Large intestine (tissue), 3 donors: Measurements from ENCODE around the gene CLEC11A. TPM values are rescaled to one million over a fixed set of nuclear protein-coding genes. Genes with fewer than 3 reads are reported as not detected.

Experiments
- DNase-seq, 2 donors: peaks; one replicate each; pipeline versions ENCODE4 v3.0.0 to v3.0.0-alpha.2; 2013
- H3K27ac ChIP-seq: one replicate; pipeline ENCODE4 v1.5.1; 2013; ENCODE audit warnings: low read length
- H3K27me3 ChIP-seq: 2 replicates; pipeline ENCODE4 v1.6.1; 2013; ENCODE audit warnings: low read length; ENCODE audit not compliant: control insufficient read depth, insufficient read depth
- H3K36me3 ChIP-seq: 2 replicates; pipeline ENCODE4 v1.6.1; 2013; ENCODE audit warnings: low read length; ENCODE audit not compliant: control insufficient read depth, insufficient read depth
- H3K4me1 ChIP-seq: one replicate; pipeline ENCODE4 v1.6.1; 2013; ENCODE audit warnings: low read length; ENCODE audit not compliant: control insufficient read depth, insufficient read depth
- H3K4me3 ChIP-seq: one replicate; pipeline ENCODE4 v1.5.1; 2013; ENCODE audit warnings: low read length
- H3K9me3 ChIP-seq: one replicate; pipeline ENCODE4 v1.6.1; 2013; ENCODE audit warnings: mild to moderate bottlenecking, low read depth, low read length, moderate library complexity; ENCODE audit not compliant: control insufficient read depth
- WGBS: methylation state at CpG from one replicate; pipeline ENCODE4 v1.1.5; 2013; ENCODE audit warnings: low lambda C conversion rate; ENCODE audit not compliant: insufficient coverage; 5-methylcytosine and 5-hydroxymethylcytosine counted together
- polyA plus RNA-seq: library from polyadenylated mRNA; unstranded; fragments of 120-200 nt; gene quantifications from one replicate; pipeline ENCODE4 v1.2.1, GENCODE V29; 2013

The CLEC11A gene
- polyA plus RNA-seq, 1 donor = 14.6 TPM

GRCh38 chr19:50716178-50717025, 6.8 kb upstream of the CLEC11A start:
- H3K36me3 ChIP-seq = no peaks in the 10 kb centered on the region
- H3K4me3 ChIP-seq = no peak overlapping the region
- no peaks in the 10 kb centered on the region for H3K9me3 ChIP-seq
- DNase-seq = no peak
- H3K27me3 ChIP-seq = peaks cover 34% of the 10 kb centered on the region
- no peaks in the 10 kb centered on the region for H3K4me1 ChIP-seq
- 80% methylated on average over 1 of the region's 39 CpGs for WGBS
- H3K27ac ChIP-seq = no peak overlapping the region

DNA sequence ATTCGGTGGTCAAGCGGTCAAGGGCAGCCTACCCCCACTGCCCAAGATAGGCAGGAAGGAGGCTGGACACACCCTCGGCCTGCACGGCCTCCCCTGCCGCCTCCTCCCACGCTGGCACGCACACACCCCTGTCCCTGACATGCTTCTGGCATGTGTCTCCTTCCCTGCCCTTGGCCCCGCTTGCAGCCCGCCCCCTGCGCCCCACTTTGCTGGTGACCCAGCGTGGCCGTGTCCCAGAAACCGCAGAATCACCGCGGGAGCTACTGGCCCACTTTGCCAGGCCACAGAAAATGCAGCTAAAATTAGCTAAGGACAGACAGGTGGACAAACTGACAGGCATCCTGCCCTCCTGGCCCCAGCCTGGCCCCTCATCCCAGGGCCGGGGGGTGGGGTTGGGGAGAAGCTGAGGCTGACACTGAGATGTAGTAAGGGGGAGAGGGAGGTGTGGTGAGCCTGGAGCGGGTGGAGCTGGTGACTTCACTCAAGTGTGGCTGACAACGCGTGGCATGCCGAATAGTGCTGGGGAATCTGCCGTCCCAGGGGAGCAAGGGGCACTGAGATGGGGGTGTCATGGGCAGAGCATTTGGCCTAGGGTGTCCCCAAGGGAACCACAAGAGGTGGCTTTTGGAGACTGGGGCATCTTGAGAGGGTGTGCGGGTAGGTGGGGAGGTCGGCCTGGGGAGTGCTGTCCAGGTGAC, 6.0 kb upstream of the CLEC11A start:
- Histone ChIP-seq H3K27me3 (peaks cover 41% of the 10 kb centered on the region), H3K27ac (no peak overlapping the region), H3K4me1 (no peaks in the 10 kb centered on the region), H3K9me3 (no peaks in the 10 kb centered on the region), H3K36me3 (no peaks in the 10 kb centered on the region), H3K4me3 (no peak overlapping the region)
- no peak for DNase-seq
- WGBS = no CpG with 5 or more reads among the region's 23 CpGs

DNA sequence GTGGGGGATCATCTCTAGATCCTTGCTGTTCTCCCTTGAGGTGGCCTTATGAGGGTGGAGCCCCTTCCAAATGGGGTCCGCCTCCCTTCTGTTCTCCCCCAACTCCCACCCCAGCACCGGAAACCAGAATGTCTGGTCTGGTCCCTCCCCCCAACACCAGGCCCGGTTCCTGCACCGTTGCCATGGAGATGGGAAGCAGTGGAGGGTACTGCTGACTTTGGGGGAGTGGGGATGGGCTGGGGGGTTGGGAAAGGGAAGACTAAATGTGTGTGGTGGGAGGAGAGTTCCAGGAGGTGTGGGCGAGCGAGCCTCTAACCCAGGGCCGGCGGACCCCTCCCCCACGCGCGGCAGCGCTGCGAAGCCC, 5.3 kb upstream of the CLEC11A start:
- Histone ChIP-seq H3K4me1 (no peaks in the 10 kb centered on the region), H3K36me3 (no peaks in the 10 kb centered on the region), H3K4me3 (no peak overlapping the region), H3K27me3 (peaks cover 48% of the 10 kb centered on the region), H3K27ac (no peak overlapping the region), H3K9me3 (no peaks in the 10 kb centered on the region)
- DNase-seq = no peak
- no CpG with 5 or more reads among the region's 13 CpGs for WGBS

- DNase-seq = no peak
- WGBS = no CpG with 5 or more reads among the region's 74 CpGs
- peak overlapping the region; percentile 1 for H3K4me3 ChIP-seq
- H3K27me3 ChIP-seq = peaks cover 54% of the 10 kb centered on the region
- H3K36me3 ChIP-seq = no peaks in the 10 kb centered on the region
- H3K4me1 ChIP-seq = no peaks in the 10 kb centered on the region
- no peaks in the 10 kb centered on the region for H3K9me3 ChIP-seq
- H3K27ac ChIP-seq = no peak overlapping the region
Observed at GRCh38 chr19:50718255-50719118, 4.7 kb upstream of the CLEC11A start.

DNA sequence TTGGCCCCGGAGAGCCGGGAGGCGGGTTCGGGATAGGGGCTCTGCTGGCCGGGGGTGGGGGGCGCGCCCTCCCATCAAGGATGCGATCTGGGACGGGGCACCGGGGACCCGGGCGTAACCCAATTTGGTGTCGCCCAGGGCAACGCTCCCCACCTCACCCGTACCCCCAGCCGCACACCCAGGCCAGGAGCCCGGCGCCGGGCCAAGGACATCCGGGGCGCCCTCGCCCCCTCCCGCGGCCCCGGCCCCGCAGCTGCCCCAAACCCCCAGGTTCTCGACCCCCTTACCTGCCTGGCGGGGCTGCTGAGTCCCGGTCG, 4.1 kb upstream of the CLEC11A start:
- no CpG with 5 or more reads among the region's 30 CpGs for WGBS
- no peak for DNase-seq
- Histone ChIP-seq H3K4me1 (no peaks in the 10 kb centered on the region), H3K27ac (no peak overlapping the region), H3K27me3 (peaks cover 60% of the 10 kb centered on the region), H3K9me3 (no peaks in the 10 kb centered on the region), H3K36me3 (no peaks in the 10 kb centered on the region), H3K4me3 (peak overlapping the region; percentile 1)

DNA sequence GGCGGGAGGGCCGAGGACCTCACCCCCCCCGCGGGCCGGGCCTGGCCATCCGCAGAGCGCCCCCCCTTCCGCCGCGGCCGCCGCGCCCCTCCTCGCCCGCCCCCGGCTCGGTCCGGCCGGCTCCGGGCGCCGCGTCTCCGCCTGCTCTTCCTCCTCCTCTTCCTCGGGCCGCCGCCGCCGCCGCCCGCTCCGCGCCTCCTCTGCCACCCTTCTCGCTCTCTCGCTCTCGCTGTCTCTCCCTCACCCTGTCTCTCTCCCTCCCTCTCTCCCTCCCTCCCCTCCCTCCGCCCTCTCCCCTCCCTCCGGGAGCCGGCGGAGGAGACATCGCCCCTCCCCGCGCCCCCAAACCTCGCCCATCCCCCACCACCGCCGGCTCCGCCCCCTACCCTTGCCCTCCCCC, 3.6 kb upstream of the CLEC11A start, which contains the start of gene SHANK1:
SHANK1 (minus strand) TSS at position 237 of the 400 bp plus-strand sequence. CDS start 2,883 bp downstream, outside the sequence.
- Histone ChIP-seq H3K27ac (no peak within 1 kb of the TSS), H3K4me3 (peak within 1 kb of the TSS; percentile 1), H3K4me1 (no peaks in the 10 kb centered on the region), H3K9me3 (no peaks in the 10 kb centered on the region), H3K36me3 (no peaks in the 10 kb centered on the region), H3K27me3 (peaks cover 63% of the 10 kb centered on the region)
- WGBS = no CpG with 5 or more reads among the region's 47 CpGs
- DNase-seq = no peak

DNA sequence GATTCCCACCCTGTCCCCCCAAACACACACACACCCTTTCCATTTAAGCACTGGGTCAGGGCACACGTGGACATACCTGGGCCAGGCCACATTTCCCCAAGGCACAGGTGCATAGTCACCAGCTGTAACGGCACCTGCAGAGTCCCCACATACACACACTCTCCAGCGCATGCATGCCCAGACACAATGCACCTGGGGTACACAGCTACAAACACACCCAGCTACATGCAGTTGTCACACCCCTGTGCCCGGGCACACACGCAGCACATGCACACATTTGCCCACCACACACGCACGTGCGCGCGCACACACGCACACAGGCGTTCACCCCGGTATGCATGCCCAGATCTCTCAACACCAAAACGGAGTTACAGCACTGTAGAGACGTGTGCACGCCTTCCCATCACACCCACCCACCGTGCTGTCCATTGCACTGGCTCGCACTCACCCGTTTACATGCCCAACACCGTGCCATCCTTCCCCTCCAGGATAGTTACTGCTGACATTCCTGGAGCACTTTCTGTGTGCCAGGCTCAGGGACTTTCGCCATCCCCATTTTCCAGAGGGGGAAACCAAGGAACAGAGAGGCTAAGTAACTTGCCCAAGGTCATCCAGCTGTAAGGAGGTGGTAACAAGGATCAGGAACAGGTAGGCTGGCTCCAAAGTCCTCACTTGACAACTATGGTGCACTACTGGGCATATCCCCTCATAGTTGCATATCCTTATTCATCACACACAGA, 2.8 kb upstream of the CLEC11A start:
- H3K27me3 ChIP-seq = peaks cover 66% of the 10 kb centered on the region
- H3K36me3 ChIP-seq = no peaks in the 10 kb centered on the region
- no peak overlapping the region for H3K27ac ChIP-seq
- H3K4me1 ChIP-seq = peaks cover 2% of the 10 kb centered on the region
- H3K4me3 ChIP-seq = no peak overlapping the region
- peaks cover 3% of the 10 kb centered on the region for H3K9me3 ChIP-seq
- no peak for DNase-seq
- WGBS = no CpG with 5 or more reads among the region's 21 CpGs

- no CpG with 5 or more reads among the region's 8 CpGs for WGBS
Observed at GRCh38 chr19:50720921-50721381, 2.2 kb upstream of the CLEC11A start.

GRCh38 chr19:50721441-50722137, 1.6 kb upstream of the CLEC11A start:
- no peaks in the 10 kb centered on the region for H3K36me3 ChIP-seq
- DNase-seq = no peak
- H3K27ac ChIP-seq = no peak overlapping the region
- H3K9me3 ChIP-seq = peaks cover 5% of the 10 kb centered on the region
- peaks cover 5% of the 10 kb centered on the region for H3K4me1 ChIP-seq
- peaks cover 72% of the 10 kb centered on the region for H3K27me3 ChIP-seq
- no peak overlapping the region for H3K4me3 ChIP-seq
- no CpG with 5 or more reads among the region's 10 CpGs for WGBS

More at GRCh38 chr19:50720921-50721381, 2.2 kb upstream of the CLEC11A start:
- Histone ChIP-seq H3K4me1 (peaks cover 5% of the 10 kb centered on the region), H3K36me3 (no peaks in the 10 kb centered on the region), H3K4me3 (no peak overlapping the region), H3K9me3 (peaks cover 5% of the 10 kb centered on the region), H3K27me3 (peaks cover 72% of the 10 kb centered on the region), H3K27ac (no peak overlapping the region)
- DNase-seq = no peak
